B cell (primary cell): ENCODE measurements around the gene PAM.

ENCODE experiments used
- EZH2 ChIP-seq: IDR thresholded peaks from 2 replicates; pipeline ENCODE4 v1.6.1; 2012; ENCODE audit warnings: borderline replicate concordance, low read depth, mild to moderate bottlenecking, moderate library complexity, low read length; ENCODE audit not compliant: insufficient read depth, poor library complexity, severe bottlenecking
- TF ChIP-seq, protein P1 (sequence below): fragments of 200-600 bp; IDR thresholded peaks from one replicate; pipeline ENCODE4 v1.8.0; 2022; ENCODE audit warnings: antibody characterized with exemption, mild to moderate bottlenecking

DNA sequence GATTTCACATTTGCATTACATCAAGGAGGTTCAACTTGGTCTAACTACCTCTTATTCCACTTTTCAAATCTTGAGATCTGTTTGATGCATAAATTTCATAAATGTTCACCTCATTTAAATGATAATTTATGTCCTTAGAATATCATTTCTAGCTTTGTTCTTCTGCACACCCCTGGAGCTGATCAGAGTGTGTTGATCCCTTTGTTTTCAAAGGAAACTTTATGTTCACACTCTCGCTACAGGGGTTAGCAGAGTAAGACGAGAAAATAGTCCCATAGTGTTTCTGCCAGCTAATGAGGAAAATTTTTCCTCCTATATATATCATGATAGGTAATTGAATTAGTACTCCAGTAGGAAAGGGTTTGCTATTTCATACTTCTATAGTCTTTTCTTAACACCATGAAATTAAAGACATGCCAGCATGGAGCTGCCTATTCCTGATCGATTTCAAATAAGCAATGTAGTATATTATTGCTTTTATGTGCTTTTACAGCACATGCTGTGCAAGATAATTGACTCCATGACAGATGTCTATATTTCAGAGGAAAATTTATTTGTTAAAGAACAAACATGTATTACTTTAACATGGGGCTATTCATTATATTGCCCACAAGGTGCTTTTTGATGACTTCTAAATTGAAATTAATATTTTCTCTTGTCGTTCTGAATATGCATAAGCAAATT, 4.8 kb upstream of the PAM start:
- TF ChIP-seq, protein P1, sequence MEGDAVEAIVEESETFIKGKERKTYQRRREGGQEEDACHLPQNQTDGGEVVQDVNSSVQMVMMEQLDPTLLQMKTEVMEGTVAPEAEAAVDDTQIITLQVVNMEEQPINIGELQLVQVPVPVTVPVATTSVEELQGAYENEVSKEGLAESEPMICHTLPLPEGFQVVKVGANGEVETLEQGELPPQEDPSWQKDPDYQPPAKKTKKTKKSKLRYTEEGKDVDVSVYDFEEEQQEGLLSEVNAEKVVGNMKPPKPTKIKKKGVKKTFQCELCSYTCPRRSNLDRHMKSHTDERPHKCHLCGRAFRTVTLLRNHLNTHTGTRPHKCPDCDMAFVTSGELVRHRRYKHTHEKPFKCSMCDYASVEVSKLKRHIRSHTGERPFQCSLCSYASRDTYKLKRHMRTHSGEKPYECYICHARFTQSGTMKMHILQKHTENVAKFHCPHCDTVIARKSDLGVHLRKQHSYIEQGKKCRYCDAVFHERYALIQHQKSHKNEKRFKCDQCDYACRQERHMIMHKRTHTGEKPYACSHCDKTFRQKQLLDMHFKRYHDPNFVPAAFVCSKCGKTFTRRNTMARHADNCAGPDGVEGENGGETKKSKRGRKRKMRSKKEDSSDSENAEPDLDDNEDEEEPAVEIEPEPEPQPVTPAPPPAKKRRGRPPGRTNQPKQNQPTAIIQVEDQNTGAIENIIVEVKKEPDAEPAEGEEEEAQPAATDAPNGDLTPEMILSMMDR, result no peak
- TF ChIP-seq EZH2, result no peak
